Skin epidermis (tissue), 12 donors: ENCODE results near the gene ASTN1.

Experiments used
- H3K27ac ChIP-seq, 21 experiments: fragments of 200-600 bp; sonication (generic) in 11 of 21; one replicate each; pipeline ENCODE4 v1.5.0; 2020; ENCODE audit warnings: mild to moderate bottlenecking in 3 of 21, inconsistent platforms in 2 of 21, moderate library complexity in 2 of 21
- H3K4me3 ChIP-seq, 7 experiments: fragments of 200-600 bp; sonication (generic) in 2 of 7; one replicate each; pipeline ENCODE4 v1.5.0; 2020; ENCODE audit warnings: inconsistent platforms in 2 of 7, mild to moderate bottlenecking in 2 of 7, moderate library complexity in 1 of 7

Gene ASTN1

DNA sequence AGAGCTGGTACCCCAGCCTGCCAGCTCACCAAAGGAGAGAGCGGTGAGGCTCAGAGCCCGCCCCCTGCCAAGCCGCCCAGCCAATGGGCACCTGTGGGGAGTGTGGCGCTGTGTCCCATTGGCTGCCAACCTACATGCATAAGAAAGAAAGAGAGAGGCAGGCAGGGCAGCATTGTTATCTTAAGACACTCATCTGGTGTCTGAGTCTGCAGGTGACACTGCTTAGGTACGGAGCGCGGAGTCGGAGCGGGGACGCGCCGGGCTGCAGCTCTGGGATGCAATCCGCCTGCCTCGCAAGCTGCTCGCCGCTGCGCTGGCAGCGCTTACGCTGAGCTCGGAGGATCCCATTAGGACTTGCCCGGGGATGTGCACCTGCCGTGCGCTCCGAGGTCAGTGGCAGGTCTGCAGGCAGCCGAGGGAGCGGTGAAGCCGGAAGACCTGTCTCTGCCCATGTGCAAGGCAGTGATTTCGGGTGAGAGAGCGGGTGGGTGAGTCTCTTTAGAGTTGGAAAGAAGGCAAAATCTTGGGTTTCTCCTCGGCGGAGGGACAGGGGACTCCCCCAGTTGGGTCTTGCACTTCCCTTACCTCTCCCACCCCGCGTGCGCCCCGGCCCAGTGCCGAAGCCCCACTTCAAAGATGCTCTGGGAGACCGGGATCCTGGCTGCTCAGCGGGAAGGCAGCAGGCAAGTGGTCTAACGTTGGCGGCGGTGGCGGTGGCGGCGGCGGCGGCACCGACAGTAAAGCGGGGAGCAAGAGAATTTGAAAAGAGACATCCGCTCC is 6.4 kb upstream of the ASTN1 start, which contains the start of gene BRINP2:
Gene BRINP2 (plus strand): TSS at position 203 of the 780 bp plus-strand sequence. CDS start 58,919 bp downstream, outside the sequence.
- Histone ChIP-seq H3K4me3 (peak within 1 kb of the TSS in 2 of 7 experiments; percentile 18 to 23), H3K27ac (no peak within 1 kb of the TSS)

GRCh38 chr1:177165069-177165439 is 542 bp upstream of the ASTN1 start:
- Histone ChIP-seq H3K27ac (no peak overlapping the region), H3K4me3 (no peak overlapping the region)

GRCh38 chr1:177163844-177164379 is 600 bp downstream of the ASTN1 start:
- H3K4me3 ChIP-seq = no peak overlapping the region
- H3K27ac ChIP-seq = no peak overlapping the region

DNA sequence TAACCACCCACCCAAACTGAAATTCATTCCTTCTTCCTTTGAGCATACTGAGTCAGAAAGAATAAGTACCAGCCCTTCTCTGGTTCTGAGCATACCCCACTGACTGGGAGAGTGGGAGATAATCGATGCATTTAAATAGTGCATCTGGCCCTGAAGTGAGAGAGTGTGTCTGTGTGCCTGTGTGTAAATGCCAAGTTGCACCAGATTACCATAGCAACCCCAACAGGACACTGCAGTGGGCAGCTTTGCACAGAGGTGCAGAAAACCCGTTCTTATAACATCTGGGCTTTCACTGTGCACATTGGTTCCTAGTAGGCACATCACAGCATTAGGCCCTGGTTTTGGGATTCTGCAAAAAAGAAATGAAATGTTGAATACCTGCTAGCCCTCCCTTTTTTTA is 2.3 kb downstream of the ASTN1 start:
- no peak overlapping the region for H3K27ac ChIP-seq
- no peak overlapping the region for H3K4me3 ChIP-seq

GRCh38 chr1:177146499-177146898 is 18.0 kb downstream of the ASTN1 start:
- Histone ChIP-seq H3K27ac (no peak overlapping the region), H3K4me3 (no peak overlapping the region)

DNA sequence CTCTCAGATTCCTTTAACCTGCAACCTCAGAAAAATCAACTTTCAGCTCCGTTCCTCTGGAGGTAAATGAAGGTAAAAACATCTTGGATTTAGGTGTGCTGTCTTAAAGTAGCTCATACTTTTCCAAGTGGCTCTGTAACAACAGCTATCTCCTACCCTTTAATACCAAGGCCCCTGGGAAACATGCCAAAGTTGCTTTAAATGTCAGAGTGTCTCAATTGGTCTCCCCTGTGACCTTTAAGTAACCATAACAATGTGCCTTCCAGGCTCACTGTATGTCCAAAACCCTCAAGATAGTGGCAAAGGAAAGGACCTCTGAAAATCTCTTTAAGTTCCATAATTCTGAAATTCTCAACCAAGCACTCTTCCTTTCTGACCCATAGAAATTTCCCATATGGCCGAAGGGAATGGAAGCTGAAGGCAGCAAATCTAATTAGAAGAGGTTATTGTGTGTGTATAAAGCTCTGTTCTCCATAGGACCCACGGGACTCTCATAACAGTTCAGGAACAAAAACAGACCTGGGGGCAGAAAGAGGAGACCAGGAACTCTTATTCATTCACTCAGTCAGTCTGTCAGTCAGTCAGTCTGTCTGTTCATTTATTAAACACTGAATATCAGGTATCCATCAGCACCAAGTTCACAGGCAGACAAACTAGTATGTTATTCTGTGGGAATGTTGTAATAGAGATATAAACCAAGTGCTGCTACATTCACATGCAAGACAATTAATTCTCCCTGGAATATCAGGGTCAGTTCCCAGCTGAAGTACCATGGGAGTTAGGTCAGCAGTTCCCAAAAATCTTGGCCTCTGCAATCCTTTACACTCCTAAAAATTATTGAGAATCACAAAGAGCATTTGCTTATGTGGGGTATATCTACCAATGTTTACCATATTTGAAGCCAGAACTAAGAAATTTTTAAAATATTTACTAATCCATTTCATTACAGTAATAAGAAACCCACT is 19.1 kb downstream of the ASTN1 start:
- Histone ChIP-seq H3K4me3 (no peak overlapping the region), H3K27ac (no peak overlapping the region)

DNA sequence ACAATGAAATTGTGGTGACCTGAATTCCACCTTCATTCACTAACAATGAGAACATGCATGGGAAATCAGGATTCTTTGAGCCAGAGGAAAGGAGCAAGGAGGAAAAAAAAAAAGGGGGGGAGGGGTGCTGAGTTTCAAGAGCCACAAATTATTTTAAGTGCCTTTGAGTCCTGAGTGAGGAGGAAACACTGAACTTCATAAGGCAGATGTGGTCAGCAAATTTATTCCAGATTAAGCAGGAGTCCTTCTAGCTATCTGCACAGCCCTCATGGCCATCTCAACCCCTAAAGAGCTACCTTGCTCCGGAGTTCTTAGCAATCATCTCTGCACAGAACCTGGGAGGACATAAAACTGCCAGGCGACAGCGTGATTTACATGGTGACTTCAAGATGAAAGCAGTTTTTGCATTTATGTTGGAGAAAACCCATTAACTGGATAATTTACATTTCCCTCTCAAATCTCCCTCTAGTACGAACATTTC is 21.7 kb downstream of the ASTN1 start:
- no peak overlapping the region for H3K27ac ChIP-seq
- no peak overlapping the region for H3K4me3 ChIP-seq

DNA sequence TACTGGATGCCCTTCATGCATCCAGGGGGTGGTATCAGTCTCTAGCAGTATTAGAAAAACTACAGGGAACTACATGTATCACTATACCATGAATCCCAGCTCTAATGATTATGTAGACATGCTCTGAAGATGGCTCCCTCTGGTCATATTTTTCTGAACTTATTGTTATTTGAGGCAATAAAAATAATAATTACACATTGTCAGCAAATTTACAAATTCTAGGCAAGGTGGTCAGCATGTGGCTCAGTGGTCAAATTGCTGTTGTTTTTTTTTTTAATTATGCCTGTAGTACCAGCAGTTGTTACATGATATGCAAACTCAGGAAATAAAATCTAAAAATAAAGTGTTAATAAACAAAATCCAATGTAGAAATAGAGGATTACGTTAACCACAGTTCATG is 22.5 kb downstream of the ASTN1 start:
- Histone ChIP-seq H3K27ac (no peak overlapping the region), H3K4me3 (no peak overlapping the region)

DNA sequence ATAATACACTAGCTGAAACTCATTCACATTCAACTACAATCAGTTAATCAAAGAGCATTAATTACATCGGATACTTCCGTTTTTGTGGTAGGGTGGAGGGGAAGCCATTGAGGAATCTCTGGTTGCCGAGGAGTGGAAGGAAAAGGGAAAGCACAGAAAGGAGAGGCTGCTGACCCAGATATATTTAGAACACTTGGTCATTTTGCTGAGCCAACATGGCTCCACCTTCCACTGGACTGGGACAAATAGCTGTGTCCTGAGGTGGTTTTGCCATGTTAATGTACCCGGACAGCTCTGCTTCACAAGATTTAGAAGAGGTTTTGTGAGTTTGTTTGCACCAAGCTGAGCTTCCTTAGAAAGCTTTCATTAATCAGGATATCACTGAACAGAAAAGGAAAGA is 26.2 kb downstream of the ASTN1 start:
- no peak overlapping the region for H3K27ac ChIP-seq
- H3K4me3 ChIP-seq = no peak overlapping the region

DNA sequence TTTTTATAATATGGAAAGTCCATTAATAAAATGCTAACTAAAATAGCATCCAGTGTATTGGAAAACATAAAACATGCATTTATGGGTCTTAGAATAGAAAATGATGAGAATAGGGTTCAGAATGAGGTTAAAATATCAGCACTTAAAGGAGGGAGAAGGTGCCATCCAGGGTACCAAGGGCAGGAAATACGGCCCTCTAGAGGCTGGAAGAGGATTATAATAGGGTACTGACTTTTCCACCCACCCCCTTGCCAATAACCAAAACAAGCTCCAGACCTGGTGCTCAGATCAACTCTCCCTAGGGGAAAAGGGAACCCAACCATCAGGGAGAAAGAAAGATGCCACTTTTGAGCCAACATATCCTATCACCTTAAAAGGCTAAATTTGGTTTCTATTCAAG is 26.7 kb downstream of the ASTN1 start:
- no peak overlapping the region for H3K27ac ChIP-seq
- H3K4me3 ChIP-seq = no peak overlapping the region

- Histone ChIP-seq H3K4me3 (no peak overlapping the region), H3K27ac (no peak overlapping the region)
These were observed 29.3 kb downstream of the ASTN1 start for GRCh38 chr1:177135250-177135649.

DNA sequence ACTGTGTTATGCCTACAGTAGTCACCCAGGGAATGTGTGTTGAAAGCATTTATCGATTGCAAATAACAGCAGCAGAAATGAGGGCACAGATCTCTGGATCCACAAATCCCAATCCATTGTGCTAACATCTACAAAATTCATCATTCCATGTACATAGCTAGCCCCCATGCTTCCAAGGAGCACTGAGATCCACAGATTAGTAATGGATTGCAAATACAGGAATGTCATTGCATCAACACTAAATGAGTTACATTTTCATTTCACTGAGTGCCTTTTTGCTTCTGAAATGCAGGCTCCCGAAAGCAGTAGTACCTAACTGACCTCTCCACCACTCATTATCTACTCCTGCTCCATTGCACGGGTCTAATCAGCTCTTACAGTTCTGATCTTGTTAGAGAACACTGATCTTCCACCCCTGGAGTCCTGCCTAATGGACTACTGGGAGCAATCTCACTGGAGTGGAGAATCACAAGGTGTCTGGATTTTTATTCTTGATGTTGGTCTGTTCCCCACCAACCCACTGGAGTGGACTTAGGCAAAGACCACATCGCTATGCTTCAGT is 30.5 kb downstream of the ASTN1 start:
- Histone ChIP-seq H3K4me3 (no peak overlapping the region), H3K27ac (no peak overlapping the region)

DNA sequence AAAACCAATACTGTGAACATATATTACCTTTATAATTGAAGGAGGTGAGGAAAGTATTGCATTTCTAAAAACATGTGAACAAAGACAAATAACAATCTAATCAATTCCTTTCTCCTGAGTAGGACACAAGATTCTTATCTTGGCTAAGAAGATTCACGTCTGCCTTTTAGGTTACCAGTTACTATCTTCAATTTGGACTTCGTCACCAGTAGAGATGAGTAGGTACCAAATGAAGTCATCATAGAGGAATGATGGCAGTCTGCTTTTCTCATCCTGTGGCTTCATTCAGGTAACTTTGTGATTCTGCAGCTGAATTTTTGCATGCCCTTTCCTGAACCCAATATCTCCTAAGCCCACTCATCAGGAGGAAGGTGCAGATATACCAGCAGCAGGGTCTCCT is 32.4 kb downstream of the ASTN1 start:
- H3K27ac ChIP-seq = no peak overlapping the region
- no peak overlapping the region for H3K4me3 ChIP-seq

- no peak overlapping the region for H3K4me3 ChIP-seq
- H3K27ac ChIP-seq = no peak overlapping the region
These were observed 32.8 kb downstream of the ASTN1 start for GRCh38 chr1:177131723-177132122.

GRCh38 chr1:177130451-177130945 is 34.0 kb downstream of the ASTN1 start:
- no peak overlapping the region for H3K4me3 ChIP-seq
- no peak overlapping the region for H3K27ac ChIP-seq

DNA sequence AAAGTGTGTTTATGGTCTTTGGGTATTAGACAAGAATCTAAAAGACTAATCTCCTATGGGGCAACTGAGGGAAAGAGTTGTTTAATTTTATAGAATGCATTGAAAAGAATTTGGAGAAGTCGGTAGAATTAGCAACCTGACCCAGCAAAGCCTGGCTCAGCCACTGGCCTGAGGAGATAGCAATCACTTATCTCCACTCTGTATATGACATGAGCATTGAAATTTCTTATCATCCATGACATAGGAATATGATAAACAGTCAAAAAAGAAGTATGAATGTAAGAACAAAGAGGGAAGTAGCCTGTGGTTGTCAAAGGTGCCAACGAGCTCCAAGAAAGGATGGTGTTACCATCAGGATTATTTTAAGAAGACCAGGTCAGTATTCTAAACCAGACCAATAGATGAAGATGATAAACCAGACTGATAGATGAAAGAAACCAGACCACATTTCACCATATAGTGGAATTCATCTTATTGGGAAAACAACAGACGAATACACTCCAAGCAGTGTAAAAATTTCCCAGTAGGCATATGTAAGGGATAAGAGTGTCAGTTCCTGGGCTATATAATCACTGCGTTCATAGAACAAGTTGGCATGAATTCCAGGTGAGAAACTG is 35.7 kb downstream of the ASTN1 start:
- H3K27ac ChIP-seq = no peak overlapping the region

GRCh38 chr1:177126267-177126666 is 38.2 kb downstream of the ASTN1 start:
- Histone ChIP-seq H3K4me3 (no peak overlapping the region), H3K27ac (no peak overlapping the region)

More for the DNA sequence above, 35.7 kb downstream of the ASTN1 start:
- H3K4me3 ChIP-seq = no peak overlapping the region

- Histone ChIP-seq H3K4me3 (no peak overlapping the region), H3K27ac (no peak overlapping the region)
These were observed 39.8 kb downstream of the ASTN1 start for GRCh38 chr1:177124577-177125278.
